ENCODE data around the gene MORC2.

The MORC2 gene

DNA sequence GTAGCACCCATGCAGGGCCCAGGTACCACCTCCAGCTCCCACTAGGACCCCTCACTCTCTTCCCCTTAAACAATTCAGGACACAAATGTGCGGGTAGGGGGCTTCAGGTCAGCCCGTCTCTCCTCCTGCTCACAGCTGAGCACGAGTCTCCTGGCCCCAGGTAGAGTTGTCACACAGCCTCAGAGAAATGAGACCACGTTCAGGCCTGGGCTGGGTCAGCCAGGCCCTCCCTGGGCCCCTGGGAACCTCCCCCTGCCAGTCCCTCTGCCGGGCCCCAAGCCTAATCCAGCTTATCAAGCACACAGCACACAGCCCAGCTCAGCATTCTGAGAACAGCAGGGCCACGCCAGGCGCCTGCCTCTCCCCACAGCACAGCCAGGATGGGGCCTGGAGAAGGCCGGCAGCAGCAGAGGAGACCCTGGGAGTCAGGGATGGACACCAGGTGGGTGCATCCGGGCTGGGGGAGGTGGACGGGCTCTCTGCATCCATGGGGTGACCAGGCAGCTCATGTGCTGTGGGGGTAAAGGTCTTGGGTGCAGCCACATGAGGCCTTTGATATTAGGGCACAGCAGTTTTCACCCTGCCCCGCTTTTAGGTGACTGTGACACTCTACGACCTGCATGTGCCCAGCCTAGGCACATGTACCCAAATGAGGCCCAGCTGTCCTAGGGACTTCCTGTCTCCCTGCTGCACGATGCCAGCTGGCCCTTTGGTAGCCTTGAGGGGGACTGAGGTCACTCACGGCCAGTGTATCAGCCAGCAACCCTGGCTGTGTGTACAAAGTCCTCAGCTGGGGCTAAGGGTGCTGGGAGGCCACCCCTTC lies 87.0 kb downstream of the MORC2 start:
- Histone ChIP-seq H3F3A (ENCODE audit: insufficient read depth, low read length) (no peaks in the 10 kb centered on the region), H3K4me3 (ENCODE audit: low read depth, low read length, poor library complexity, severe bottlenecking) (no peak overlapping the region), H3K27me3 (ENCODE audit: insufficient read depth, low read length) (peaks cover 4% of the 10 kb centered on the region; the same call in 1 of the 2 replicates), H3K9me3 (ENCODE audit: low read length) (no peaks in the 10 kb centered on the region), H3K9ac (ENCODE audit: low read length) (no peak overlapping the region), H3K79me2 (ENCODE audit: insufficient read depth, low read length) (no peaks in the 10 kb centered on the region), H2AFZ (ENCODE audit: low read length) (no peak overlapping the region), H3K9me2 (ENCODE audit: low read depth, low read length) (no peaks in the 10 kb centered on the region), H4K20me1 (ENCODE audit: insufficient read depth, low read length) (no peaks in the 10 kb centered on the region), H3K4me1 (ENCODE audit: insufficient read depth, low read length, severe bottlenecking) (no peaks in the 10 kb centered on the region), H3K4me2 (ENCODE audit: low read length) (no peak overlapping the region), H3K27ac (ENCODE audit: low read depth, low read length, poor library complexity, severe bottlenecking) (no peak overlapping the region), H3K36me3 (ENCODE audit: insufficient read depth, low read length) (no peaks in the 10 kb centered on the region)
- no peak for TF ChIP-seq EZH2 (IDR thresholded peaks at IDR 0.05; ENCODE audit: borderline replicate concordance, low read length)
- TF ChIP-seq, protein P1, sequence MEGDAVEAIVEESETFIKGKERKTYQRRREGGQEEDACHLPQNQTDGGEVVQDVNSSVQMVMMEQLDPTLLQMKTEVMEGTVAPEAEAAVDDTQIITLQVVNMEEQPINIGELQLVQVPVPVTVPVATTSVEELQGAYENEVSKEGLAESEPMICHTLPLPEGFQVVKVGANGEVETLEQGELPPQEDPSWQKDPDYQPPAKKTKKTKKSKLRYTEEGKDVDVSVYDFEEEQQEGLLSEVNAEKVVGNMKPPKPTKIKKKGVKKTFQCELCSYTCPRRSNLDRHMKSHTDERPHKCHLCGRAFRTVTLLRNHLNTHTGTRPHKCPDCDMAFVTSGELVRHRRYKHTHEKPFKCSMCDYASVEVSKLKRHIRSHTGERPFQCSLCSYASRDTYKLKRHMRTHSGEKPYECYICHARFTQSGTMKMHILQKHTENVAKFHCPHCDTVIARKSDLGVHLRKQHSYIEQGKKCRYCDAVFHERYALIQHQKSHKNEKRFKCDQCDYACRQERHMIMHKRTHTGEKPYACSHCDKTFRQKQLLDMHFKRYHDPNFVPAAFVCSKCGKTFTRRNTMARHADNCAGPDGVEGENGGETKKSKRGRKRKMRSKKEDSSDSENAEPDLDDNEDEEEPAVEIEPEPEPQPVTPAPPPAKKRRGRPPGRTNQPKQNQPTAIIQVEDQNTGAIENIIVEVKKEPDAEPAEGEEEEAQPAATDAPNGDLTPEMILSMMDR (IDR thresholded peaks at IDR 0.05; ENCODE audit: low read length) = no peak

DNA sequence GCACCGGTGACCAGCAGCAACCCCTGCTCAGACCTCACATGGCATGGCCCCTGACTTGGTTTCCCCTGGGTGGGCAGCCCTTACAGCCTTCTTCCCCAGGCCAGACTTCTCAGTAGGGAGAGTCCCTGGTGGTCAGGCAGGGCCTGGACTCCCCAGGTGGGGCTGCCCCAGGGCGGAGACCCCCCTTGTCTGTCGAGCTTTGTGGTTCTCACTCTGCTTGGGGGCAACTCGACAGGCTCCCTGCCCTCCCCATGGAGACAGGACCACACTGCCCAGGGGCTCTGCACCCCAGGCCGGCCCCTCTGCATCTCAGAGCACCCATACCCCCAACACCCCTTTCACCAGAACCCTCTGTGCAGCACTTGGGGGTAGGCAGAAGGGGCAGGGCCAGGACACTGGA lies 87.7 kb downstream of the MORC2 start:
- H3K4me2 ChIP-seq (ENCODE audit: low read length) = no peak overlapping the region
- H3K4me1 ChIP-seq (ENCODE audit: insufficient read depth, low read length, severe bottlenecking) = no peaks in the 10 kb centered on the region
- H2AFZ ChIP-seq (ENCODE audit: low read length) = no peak overlapping the region

DNA sequence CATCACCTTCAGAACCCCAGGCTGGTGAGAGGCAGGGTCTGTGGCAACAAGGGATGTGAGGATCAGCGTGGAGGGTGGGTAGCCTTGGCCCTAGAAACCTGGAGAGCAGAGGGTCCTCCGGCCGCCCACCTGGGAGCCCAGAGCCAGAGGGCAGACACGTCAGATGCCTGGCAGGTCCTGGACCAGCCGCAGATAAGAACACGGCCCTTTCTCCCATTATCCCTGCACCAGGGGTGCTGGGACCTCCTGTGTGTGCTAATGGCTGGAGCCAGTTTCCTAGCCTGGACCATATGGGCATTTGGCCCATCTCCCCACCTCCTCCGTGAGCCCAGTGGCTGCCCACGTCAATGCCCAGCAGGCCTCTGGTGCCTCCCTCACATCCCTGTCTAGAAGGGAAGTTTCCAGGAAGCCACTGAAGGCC lies 88.4 kb downstream of the MORC2 start:
- Histone ChIP-seq H3K27ac (ENCODE audit: low read depth, low read length, poor library complexity, severe bottlenecking) (no peak overlapping the region), H3K9ac (ENCODE audit: low read length) (no peak overlapping the region)
- TF ChIP-seq, protein P1 (IDR thresholded peaks at IDR 0.05; ENCODE audit: low read length) = no peak
- TF ChIP-seq EZH2 (IDR thresholded peaks at IDR 0.05; ENCODE audit: borderline replicate concordance, low read length) = no peak

More for the DNA sequence above, 87.7 kb downstream of the MORC2 start:
- no peaks in the 10 kb centered on the region for H3K36me3 ChIP-seq (ENCODE audit: insufficient read depth, low read length)
- no peaks in the 10 kb centered on the region for H3K9me3 ChIP-seq (ENCODE audit: low read length)
- no peak overlapping the region for H3K4me3 ChIP-seq (ENCODE audit: low read depth, low read length, poor library complexity, severe bottlenecking)
- TF ChIP-seq EZH2 (IDR thresholded peaks at IDR 0.05; ENCODE audit: borderline replicate concordance, low read length) = no peak
- TF ChIP-seq, protein P1 (IDR thresholded peaks at IDR 0.05; ENCODE audit: low read length) = no peak
- peaks cover 5% of the 10 kb centered on the region; the same call in 1 of the 2 replicates for H3K27me3 ChIP-seq (ENCODE audit: insufficient read depth, low read length)
- no peaks in the 10 kb centered on the region for H4K20me1 ChIP-seq (ENCODE audit: insufficient read depth, low read length)
- H3K9me2 ChIP-seq (ENCODE audit: low read depth, low read length) = no peaks in the 10 kb centered on the region
- H3F3A ChIP-seq (ENCODE audit: insufficient read depth, low read length) = no peaks in the 10 kb centered on the region
- H3K79me2 ChIP-seq (ENCODE audit: insufficient read depth, low read length) = no peaks in the 10 kb centered on the region
- no peak overlapping the region for H3K27ac ChIP-seq (ENCODE audit: low read depth, low read length, poor library complexity, severe bottlenecking)
- no peak overlapping the region for H3K9ac ChIP-seq (ENCODE audit: low read length)

More for the DNA sequence above, 88.4 kb downstream of the MORC2 start:
- Histone ChIP-seq H3K4me2 (ENCODE audit: low read length) (no peak overlapping the region), H3K36me3 (ENCODE audit: insufficient read depth, low read length) (no peaks in the 10 kb centered on the region), H3K4me1 (ENCODE audit: insufficient read depth, low read length, severe bottlenecking) (no peaks in the 10 kb centered on the region), H4K20me1 (ENCODE audit: insufficient read depth, low read length) (no peaks in the 10 kb centered on the region), H3K9me2 (ENCODE audit: low read depth, low read length) (no peaks in the 10 kb centered on the region), H3K4me3 (ENCODE audit: low read depth, low read length, poor library complexity, severe bottlenecking) (no peak overlapping the region), H3K79me2 (ENCODE audit: insufficient read depth, low read length) (no peaks in the 10 kb centered on the region), H3F3A (ENCODE audit: insufficient read depth, low read length) (no peaks in the 10 kb centered on the region), H2AFZ (ENCODE audit: low read length) (no peak overlapping the region), H3K9me3 (ENCODE audit: low read length) (no peaks in the 10 kb centered on the region), H3K27me3 (ENCODE audit: insufficient read depth, low read length) (peaks cover 5% of the 10 kb centered on the region; the same call in 1 of the 2 replicates)

Measured in OCI-LY1 (cell line).